ENCODE results near the gene ACTR6. TPM values are rescaled to one million over a fixed set of nuclear protein-coding genes. Genes with fewer than 3 reads are reported as not detected.
"Not testable (repeated sequence)": the region's sequence is repeated elsewhere in the genome, so short reads cannot be mapped to it uniquely, and the experiment has no call there.

The ACTR6 gene
- total and polyA plus RNA-seq, 4 experiments from 2014 or later = 37.5 to 64.2 (median 48.3) TPM

DNA sequence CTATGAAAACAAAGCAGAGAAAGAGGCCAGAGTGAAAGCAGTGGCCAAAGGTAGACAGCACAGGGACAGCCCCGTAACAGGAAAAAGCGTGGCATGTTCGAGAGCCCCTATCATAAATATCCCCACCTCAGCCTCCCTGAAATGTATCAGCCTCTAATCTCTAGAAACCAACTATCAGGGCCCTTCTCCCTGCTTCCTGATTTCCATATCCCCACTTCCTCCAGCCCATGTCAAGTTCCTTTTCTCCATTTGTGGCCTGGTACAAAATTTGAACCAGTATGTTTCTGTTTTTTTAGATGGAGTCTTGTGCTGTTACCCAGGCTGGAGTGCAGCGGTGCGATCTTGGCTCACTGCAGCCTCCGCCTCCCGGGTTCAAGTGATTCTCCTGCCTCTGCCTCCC is 49.3 kb downstream of the ACTR6 start:
- H3K9me3 ChIP-seq (ENCODE audit: control insufficient read depth in 1 of 2, low read length in 2 of 2) = no peaks in the 10 kb centered on the region
- no peak for DNase-seq
- Mint-ChIP-seq H3K9me3 (no peaks in the 10 kb centered on the region), H3K4me1 (no peaks in the 10 kb centered on the region), H3K4me3 (no peak overlapping the region), H3K27me3 (no peaks in the 10 kb centered on the region), H3K27ac (no peak overlapping the region), H3K36me3 (no peaks in the 10 kb centered on the region)
- no peak overlapping the region for H3K27ac ChIP-seq (ENCODE audit: low read depth, low read length)
- no peaks in the 10 kb centered on the region for H3K4me1 ChIP-seq (ENCODE audit: insufficient read depth, low read length)
- no peak overlapping the region for H3K4me3 ChIP-seq (ENCODE audit: low read length in 2 of 2)
- ChIA-PET POLR2A (ENCODE audit: partially characterized antibody) (no interaction called here), CTCF (ENCODE audit: partially characterized antibody) (no interaction called here)
- intact Hi-C loops (cut with micrococcal nuclease) = no loop called here
- no peaks in the 10 kb centered on the region for H3K36me3 ChIP-seq (ENCODE audit: insufficient read depth, low read length)
- no peaks in the 10 kb centered on the region for H3K27me3 ChIP-seq (ENCODE audit: insufficient read depth, low read length)

DNA sequence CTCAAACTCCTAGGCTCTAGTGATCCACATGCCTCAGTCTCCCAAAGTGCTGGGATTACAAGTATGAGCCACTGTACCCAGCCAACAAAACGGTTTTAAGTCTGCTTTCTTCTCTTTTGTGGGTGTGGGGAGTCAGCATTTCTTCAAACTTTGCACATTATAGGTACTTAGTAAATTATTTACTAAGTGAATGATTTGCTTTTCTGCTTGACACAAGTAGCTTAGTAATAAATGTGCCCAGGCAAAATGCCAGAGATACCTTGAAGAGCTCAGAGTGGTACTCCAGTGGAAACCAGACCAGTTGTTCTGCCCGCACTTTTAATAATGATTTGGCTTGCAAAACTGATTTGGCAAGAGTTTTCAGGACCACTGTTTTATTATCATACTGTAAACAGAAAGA is 51.3 kb downstream of the ACTR6 start:
- H3K27me3 ChIP-seq (ENCODE audit: insufficient read depth, low read length) = no peaks in the 10 kb centered on the region
- no peaks in the 10 kb centered on the region for H3K4me1 ChIP-seq (ENCODE audit: insufficient read depth, low read length)
- Mint-ChIP-seq H3K27me3 (no peaks in the 10 kb centered on the region), H3K36me3 (no peaks in the 10 kb centered on the region), H3K4me3 (no peak overlapping the region), H3K27ac (no peak overlapping the region), H3K4me1 (no peaks in the 10 kb centered on the region), H3K9me3 (no peaks in the 10 kb centered on the region)
- POLR2A ChIA-PET (ENCODE audit: partially characterized antibody) = no interaction called here
- no peak for DNase-seq
- no peaks in the 10 kb centered on the region for H3K9me3 ChIP-seq (ENCODE audit: control insufficient read depth in 1 of 2, low read length in 2 of 2)
- CTCF ChIA-PET (ENCODE audit: partially characterized antibody) = interaction anchor here (1.0 kb wide), 1 partner anchor 15 kb away, joined by 3 read pairs; the partner anchor contains the start of genes DEPDC4 and SCYL2
- intact Hi-C loops (cut with micrococcal nuclease) = no loop called here
- no peaks in the 10 kb centered on the region for H3K36me3 ChIP-seq (ENCODE audit: insufficient read depth, low read length)
- H3K27ac ChIP-seq (ENCODE audit: low read depth, low read length) = no peak overlapping the region
- no peak overlapping the region for H3K4me3 ChIP-seq (ENCODE audit: low read length in 2 of 2)

GRCh38 chr12:100253437-100253836 is 52.8 kb downstream of the ACTR6 start:
- CTCF ChIA-PET (ENCODE audit: partially characterized antibody) = no interaction called here
- Histone ChIP-seq H3K27ac (ENCODE audit: low read depth, low read length) (no peak overlapping the region), H3K36me3 (ENCODE audit: insufficient read depth, low read length) (no peaks in the 10 kb centered on the region), H3K27me3 (ENCODE audit: insufficient read depth, low read length) (no peaks in the 10 kb centered on the region), H3K4me3 (ENCODE audit: low read length in 2 of 2) (no peak overlapping the region), H3K9me3 (ENCODE audit: control insufficient read depth in 1 of 2, low read length in 2 of 2) (no peaks in the 10 kb centered on the region), H3K4me1 (ENCODE audit: insufficient read depth, low read length) (no peaks in the 10 kb centered on the region)
- Mint-ChIP-seq H3K4me3 (no peak overlapping the region), H3K4me1 (peaks cover 2 to 5% (median 3%) of the 10 kb centered on the region in 4 donors), H3K27me3 (no peaks in the 10 kb centered on the region), H3K9me3 (peaks cover 0 to 3% (median 0%) of the 10 kb centered on the region in 8 donors), H3K27ac (no peak overlapping the region), H3K36me3 (no peaks in the 10 kb centered on the region)
- DNase-seq = no peak
- intact Hi-C loops (cut with micrococcal nuclease) = no loop called here
- POLR2A ChIA-PET (ENCODE audit: partially characterized antibody) = no interaction called here

DNA sequence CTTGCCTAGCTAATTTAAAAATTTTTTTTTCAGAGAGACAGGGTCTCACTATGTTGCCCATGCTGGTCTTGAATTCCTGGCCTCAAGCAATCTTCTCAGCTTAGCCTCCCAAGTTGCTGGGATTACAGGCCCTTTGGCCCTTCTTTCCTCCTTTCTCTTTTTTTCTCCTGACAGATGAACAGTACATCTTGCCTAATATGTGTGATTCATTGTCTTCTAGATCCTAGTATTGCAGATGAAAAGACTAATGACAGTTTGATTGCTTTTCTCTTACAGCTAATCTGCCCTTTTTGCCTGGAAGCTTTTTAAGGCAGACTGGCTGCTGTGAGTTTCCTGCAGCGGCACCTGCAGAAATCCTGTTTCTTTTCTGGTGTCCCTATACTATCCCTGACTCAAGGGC is 54.3 kb downstream of the ACTR6 start:
- CTCF ChIA-PET (ENCODE audit: partially characterized antibody) = no interaction called here
- H3K4me3 Mint-ChIP-seq = no peak overlapping the region
- H3K9me3 ChIP-seq (ENCODE audit: control insufficient read depth in 1 of 2, low read length in 2 of 2) = no peaks in the 10 kb centered on the region
- no peaks in the 10 kb centered on the region for H3K4me1 ChIP-seq (ENCODE audit: insufficient read depth, low read length)
- no peak overlapping the region for H3K4me3 ChIP-seq (ENCODE audit: low read length in 2 of 2)
- H3K36me3 ChIP-seq (ENCODE audit: insufficient read depth, low read length) = no peaks in the 10 kb centered on the region
- peaks cover 0 to 3% (median 0%) of the 10 kb centered on the region in 8 donors for H3K9me3 Mint-ChIP-seq
- no peaks in the 10 kb centered on the region for H3K27me3 Mint-ChIP-seq
- no peak for DNase-seq
- intact Hi-C loops (cut with micrococcal nuclease) = no loop called here
- POLR2A ChIA-PET (ENCODE audit: partially characterized antibody) = no interaction called here
- H3K27ac ChIP-seq (ENCODE audit: low read depth, low read length) = no peak overlapping the region
- H3K36me3 Mint-ChIP-seq = no peaks in the 10 kb centered on the region
- peaks cover 2 to 5% (median 3%) of the 10 kb centered on the region in 4 donors for H3K4me1 Mint-ChIP-seq
- no peaks in the 10 kb centered on the region for H3K27me3 ChIP-seq (ENCODE audit: insufficient read depth, low read length)
- peak overlapping the region in 1 of 7 donors; percentile 2 for H3K27ac Mint-ChIP-seq

DNA sequence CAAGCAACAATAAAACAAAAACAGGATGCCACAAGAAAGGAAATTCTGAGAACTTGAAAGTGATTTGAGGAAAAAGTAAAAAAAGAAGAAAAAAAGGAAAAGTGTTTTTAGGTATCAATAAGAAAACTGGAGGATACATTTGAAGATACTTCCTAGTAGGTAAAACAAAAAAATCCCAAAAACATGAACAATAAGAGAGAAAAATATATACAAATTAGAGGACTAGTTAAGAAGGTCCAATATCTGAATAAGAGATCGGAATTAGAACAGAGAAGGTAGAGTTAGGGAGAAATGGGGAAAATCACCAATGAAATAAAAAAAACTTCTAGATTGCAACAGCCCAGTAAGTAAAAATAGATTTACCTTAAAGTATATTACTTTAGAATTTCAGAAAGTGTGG is 57.5 kb downstream of the ACTR6 start:
- no peaks in the 10 kb centered on the region for H3K4me1 ChIP-seq (ENCODE audit: insufficient read depth, low read length)
- Mint-ChIP-seq H3K36me3 (no peaks in the 10 kb centered on the region), H3K27ac (peak overlapping the region in 1 of 7 donors; percentile 19), H3K4me3 (peak overlapping the region in 1 of 8 donors; percentile 20), H3K27me3 (no peaks in the 10 kb centered on the region), H3K4me1 (peaks cover 2 to 5% (median 3%) of the 10 kb centered on the region in 4 donors), H3K9me3 (peaks cover 0 to 3% (median 0%) of the 10 kb centered on the region in 8 donors)
- no peak overlapping the region for H3K27ac ChIP-seq (ENCODE audit: low read depth, low read length)
- H3K9me3 ChIP-seq (ENCODE audit: control insufficient read depth in 1 of 2, low read length in 2 of 2) = no peaks in the 10 kb centered on the region
- H3K36me3 ChIP-seq (ENCODE audit: insufficient read depth, low read length) = no peaks in the 10 kb centered on the region
- POLR2A ChIA-PET (ENCODE audit: partially characterized antibody) = no interaction called here
- no peak for DNase-seq
- no peak overlapping the region for H3K4me3 ChIP-seq (ENCODE audit: low read length in 2 of 2)
- CTCF ChIA-PET (ENCODE audit: partially characterized antibody) = no interaction called here
- H3K27me3 ChIP-seq (ENCODE audit: insufficient read depth, low read length) = no peaks in the 10 kb centered on the region
- intact Hi-C loops (cut with micrococcal nuclease) = no loop called here

- Mint-ChIP-seq H3K4me3 (no peak overlapping the region), H3K27me3 (no peaks in the 10 kb centered on the region), H3K36me3 (peaks cover 0 to 9% of the 10 kb centered on the region in 2 donors), H3K9me3 (peaks cover 0 to 2% (median 0%) of the 10 kb centered on the region in 8 donors), H3K4me1 (peaks cover 2 to 18% (median 9%) of the 10 kb centered on the region in 4 donors), H3K27ac (no peak overlapping the region)
- intact Hi-C loops (cut with micrococcal nuclease) = loop anchor here (10.0 kb wide), 1 partner anchor 1432 kb away; the partner anchor contains the start of gene CHPT1
- H3K27me3 ChIP-seq (ENCODE audit: insufficient read depth, low read length) = no peaks in the 10 kb centered on the region
- H3K4me1 ChIP-seq (ENCODE audit: insufficient read depth, low read length) = peaks cover 10% of the 10 kb centered on the region
- no peak for DNase-seq
- H3K27ac ChIP-seq (ENCODE audit: low read depth, low read length) = no peak overlapping the region
- H3K36me3 ChIP-seq (ENCODE audit: insufficient read depth, low read length) = no peaks in the 10 kb centered on the region
- H3K4me3 ChIP-seq (ENCODE audit: low read length in 2 of 2) = no peak overlapping the region
- no peaks in the 10 kb centered on the region for H3K9me3 ChIP-seq (ENCODE audit: control insufficient read depth in 1 of 2, low read length in 2 of 2)
- CTCF ChIA-PET (ENCODE audit: partially characterized antibody) = no interaction called here
- POLR2A ChIA-PET (ENCODE audit: partially characterized antibody) = no interaction called here
Observed at GRCh38 chr12:100263131-100263530, 62.5 kb downstream of the ACTR6 start.

DNA sequence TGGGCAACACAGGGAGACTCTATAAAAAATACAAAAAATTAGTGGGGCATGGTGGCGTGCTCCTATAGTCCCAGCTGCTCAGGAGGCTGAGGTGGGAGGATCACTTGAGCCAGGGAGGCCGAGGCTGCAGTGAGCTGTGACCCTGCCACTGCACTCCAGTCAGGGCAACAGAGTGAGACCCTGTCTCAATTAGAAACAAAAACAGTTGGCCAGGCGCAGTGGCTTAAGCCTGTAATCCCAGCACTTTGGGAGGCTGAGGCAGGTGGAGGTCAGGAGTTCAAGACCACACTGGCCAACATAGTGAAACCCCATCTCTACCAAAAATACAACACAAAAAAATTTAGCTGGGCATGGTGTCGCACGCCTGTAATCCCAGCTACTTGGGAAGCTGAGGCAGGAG is 64.5 kb downstream of the ACTR6 start:
- peaks cover 15 to 33% (median 23%) of the 10 kb centered on the region in 4 donors for H3K4me1 Mint-ChIP-seq
- intact Hi-C loops (cut with micrococcal nuclease) = loop anchor here (5.0 to 10.0 kb wide), 3 partner anchors 1430 to 1748 kb away; partner anchors contain the start of genes CHPT1, SLC25A3 and TMPO
- H3K36me3 ChIP-seq (ENCODE audit: insufficient read depth, low read length); H3K27ac ChIP-seq (ENCODE audit: low read depth, low read length); H3K27ac Mint-ChIP-seq; H3K4me3 ChIP-seq (ENCODE audit: low read length in 2 of 2); H3K36me3 Mint-ChIP-seq; CTCF ChIA-PET (ENCODE audit: partially characterized antibody); DNase-seq; H3K27me3 Mint-ChIP-seq; H3K9me3 ChIP-seq (ENCODE audit: control insufficient read depth in 1 of 2, low read length in 2 of 2); H3K9me3 Mint-ChIP-seq; H3K4me3 Mint-ChIP-seq; H3K27me3 ChIP-seq (ENCODE audit: insufficient read depth, low read length): not testable (repeated sequence)
- H3K4me1 ChIP-seq (ENCODE audit: insufficient read depth, low read length) = peaks cover 30% of the 10 kb centered on the region
- POLR2A ChIA-PET (ENCODE audit: partially characterized antibody) = interaction anchor here (3.7 kb wide), 1 partner anchor 64 kb away, joined by 63 read pairs; the partner anchor contains the start of gene ACTR6

Data from CD4-positive, alpha-beta memory T cell (primary cell).